ENCODE data around the gene CHKB. TPM values are rescaled to one million over a fixed set of nuclear protein-coding genes. Genes with fewer than 3 reads are reported as not detected.

CHKB gene
- total and polyA plus RNA-seq, 2 donors, result 65.6 to 299 TPM

- no peak overlapping the region for H3K27ac ChIP-seq (ENCODE audit: low read depth in 1 of 2, low read length in 1 of 2)
- no peaks in the 10 kb centered on the region for H3K9me3 ChIP-seq (ENCODE audit: control insufficient read depth in 2 of 2, insufficient read depth in 1 of 2, low read length in 1 of 2)
- H3K4me1 ChIP-seq (ENCODE audit: control insufficient read depth in 2 of 2, insufficient read depth in 2 of 2, low read length in 2 of 2), result peaks cover 7 to 15% of the 10 kb centered on the region in 2 donors
- H3K4me3 ChIP-seq (ENCODE audit: low read length in 2 of 2), result no peak overlapping the region
- H3K27me3 ChIP-seq (ENCODE audit: control insufficient read depth in 2 of 2, insufficient read depth in 1 of 2, low read length in 1 of 2), result peaks cover 0 to 9% of the 10 kb centered on the region in 2 donors
- WGBS, result 97% methylated on average over 8 of the region's 8 CpGs
- DNase-seq (ENCODE audit: low read depth in 6 of 9, low spot score in 9 of 9), result no peak
- H3K36me3 ChIP-seq (ENCODE audit: control insufficient read depth in 2 of 2, insufficient read depth in 2 of 2, low read length in 1 of 2), result peaks cover 3% of the 10 kb centered on the region in 2 donors
Observed at GRCh38 chr22:50585781-50586180, 3.1 kb upstream of the CHKB start.

GRCh38 chr22:50585238-50585637, 2.6 kb upstream of the CHKB start:
- Histone ChIP-seq H3K4me1 (ENCODE audit: control insufficient read depth in 2 of 2, insufficient read depth in 2 of 2, low read length in 2 of 2) (peaks cover 7 to 15% of the 10 kb centered on the region in 2 donors), H3K27ac (ENCODE audit: low read depth in 1 of 2, low read length in 1 of 2) (no peak overlapping the region), H3K9me3 (ENCODE audit: control insufficient read depth in 2 of 2, insufficient read depth in 1 of 2, low read length in 1 of 2) (no peaks in the 10 kb centered on the region), H3K4me3 (ENCODE audit: low read length in 2 of 2) (no peak overlapping the region), H3K27me3 (ENCODE audit: control insufficient read depth in 2 of 2, insufficient read depth in 1 of 2, low read length in 1 of 2) (peaks cover 0 to 6% of the 10 kb centered on the region in 2 donors), H3K36me3 (ENCODE audit: control insufficient read depth in 2 of 2, insufficient read depth in 2 of 2, low read length in 1 of 2) (peaks cover 6 to 7% of the 10 kb centered on the region in 2 donors)
- no peak for DNase-seq (ENCODE audit: low read depth in 6 of 9, low spot score in 9 of 9)
- 96% methylated on average over 3 of the region's 3 CpGs for WGBS

- DNase-seq (ENCODE audit: low read depth in 6 of 9, low spot score in 9 of 9), result no peak
- no peak overlapping the region for H3K4me3 ChIP-seq (ENCODE audit: low read length in 2 of 2)
- 97% methylated on average over 23 of the region's 23 CpGs for WGBS
- H3K36me3 ChIP-seq (ENCODE audit: control insufficient read depth in 2 of 2, insufficient read depth in 2 of 2, low read length in 1 of 2), result peaks cover 7 to 13% of the 10 kb centered on the region in 2 donors
- H3K9me3 ChIP-seq (ENCODE audit: control insufficient read depth in 2 of 2, insufficient read depth in 1 of 2, low read length in 1 of 2), result no peaks in the 10 kb centered on the region
- H3K27ac ChIP-seq (ENCODE audit: low read depth in 1 of 2, low read length in 1 of 2), result no peak overlapping the region
- peaks cover 7 to 15% of the 10 kb centered on the region in 2 donors for H3K4me1 ChIP-seq (ENCODE audit: control insufficient read depth in 2 of 2, insufficient read depth in 2 of 2, low read length in 2 of 2)
- H3K27me3 ChIP-seq (ENCODE audit: control insufficient read depth in 2 of 2, insufficient read depth in 1 of 2, low read length in 1 of 2), result peaks cover 0 to 6% of the 10 kb centered on the region in 2 donors
Observed at GRCh38 chr22:50584106-50585096, 1.8 kb upstream of the CHKB start.

GRCh38 chr22:50583294-50583861, 729 bp upstream of the CHKB start:
- 11% methylated on average over 37 of the region's 37 CpGs for WGBS
- peak in 1 of 9 donors; percentile 4 for DNase-seq (ENCODE audit: low read depth in 6 of 9, low spot score in 9 of 9)
- peaks cover 0 to 15% of the 10 kb centered on the region in 2 donors for H3K27me3 ChIP-seq (ENCODE audit: control insufficient read depth in 2 of 2, insufficient read depth in 1 of 2, low read length in 1 of 2)
- peak overlapping the region; percentile 65 to 80 for H3K4me3 ChIP-seq (ENCODE audit: low read length in 2 of 2)
- H3K27ac ChIP-seq (ENCODE audit: low read depth in 1 of 2, low read length in 1 of 2), result peak overlapping the region in 1 of 2 donors; percentile 57
- H3K36me3 ChIP-seq (ENCODE audit: control insufficient read depth in 2 of 2, insufficient read depth in 2 of 2, low read length in 1 of 2), result peaks cover 12 to 18% of the 10 kb centered on the region in 2 donors
- H3K4me1 ChIP-seq (ENCODE audit: control insufficient read depth in 2 of 2, insufficient read depth in 2 of 2, low read length in 2 of 2), result peaks cover 7 to 16% of the 10 kb centered on the region in 2 donors
- no peaks in the 10 kb centered on the region for H3K9me3 ChIP-seq (ENCODE audit: control insufficient read depth in 2 of 2, insufficient read depth in 1 of 2, low read length in 1 of 2)

- Histone ChIP-seq H3K4me3 (ENCODE audit: low read length in 2 of 2) (peak overlapping the region; percentile 65 to 80), H3K27me3 (ENCODE audit: control insufficient read depth in 2 of 2, insufficient read depth in 1 of 2, low read length in 1 of 2) (peaks cover 0 to 23% of the 10 kb centered on the region in 2 donors), H3K4me1 (ENCODE audit: control insufficient read depth in 2 of 2, insufficient read depth in 2 of 2, low read length in 2 of 2) (peaks cover 7 to 22% of the 10 kb centered on the region in 2 donors), H3K27ac (ENCODE audit: low read depth in 1 of 2, low read length in 1 of 2) (peak overlapping the region; percentile 86 to 97), H3K36me3 (ENCODE audit: control insufficient read depth in 2 of 2, insufficient read depth in 2 of 2, low read length in 1 of 2) (peaks cover 12 to 18% of the 10 kb centered on the region in 2 donors), H3K9me3 (ENCODE audit: control insufficient read depth in 2 of 2, insufficient read depth in 1 of 2, low read length in 1 of 2) (no peaks in the 10 kb centered on the region)
- WGBS, result 8% methylated on average over 39 of the region's 39 CpGs
- peak in 3 of 9 donors; percentile 9 to 28 (median 16) for DNase-seq (ENCODE audit: low read depth in 6 of 9, low spot score in 9 of 9)
Observed at GRCh38 chr22:50581950-50582492, 628 bp downstream of the CHKB start.

GRCh38 chr22:50581031-50581949, 1.4 kb downstream of the CHKB start:
- Histone ChIP-seq H3K27me3 (ENCODE audit: control insufficient read depth in 2 of 2, insufficient read depth in 1 of 2, low read length in 1 of 2) (peaks cover 0 to 29% of the 10 kb centered on the region in 2 donors), H3K4me1 (ENCODE audit: control insufficient read depth in 2 of 2, insufficient read depth in 2 of 2, low read length in 2 of 2) (peaks cover 7 to 22% of the 10 kb centered on the region in 2 donors), H3K36me3 (ENCODE audit: control insufficient read depth in 2 of 2, insufficient read depth in 2 of 2, low read length in 1 of 2) (peaks cover 12 to 18% of the 10 kb centered on the region in 2 donors), H3K27ac (ENCODE audit: low read depth in 1 of 2, low read length in 1 of 2) (no peak overlapping the region), H3K4me3 (ENCODE audit: low read length in 2 of 2) (peak overlapping the region; percentile 65 to 80), H3K9me3 (ENCODE audit: control insufficient read depth in 2 of 2, insufficient read depth in 1 of 2, low read length in 1 of 2) (no peaks in the 10 kb centered on the region)
- no peak for DNase-seq (ENCODE audit: low read depth in 6 of 9, low spot score in 9 of 9)
- WGBS, result 97% methylated on average over 22 of the region's 22 CpGs

GRCh38 chr22:50579752-50580151, 2.9 kb downstream of the CHKB start:
- H3K27ac ChIP-seq (ENCODE audit: low read depth in 1 of 2, low read length in 1 of 2), result no peak overlapping the region
- peaks cover 0 to 29% of the 10 kb centered on the region in 2 donors for H3K27me3 ChIP-seq (ENCODE audit: control insufficient read depth in 2 of 2, insufficient read depth in 1 of 2, low read length in 1 of 2)
- peaks cover 12 to 18% of the 10 kb centered on the region in 2 donors for H3K36me3 ChIP-seq (ENCODE audit: control insufficient read depth in 2 of 2, insufficient read depth in 2 of 2, low read length in 1 of 2)
- H3K4me1 ChIP-seq (ENCODE audit: control insufficient read depth in 2 of 2, insufficient read depth in 2 of 2, low read length in 2 of 2), result peaks cover 7 to 22% of the 10 kb centered on the region in 2 donors
- no peak for DNase-seq (ENCODE audit: low read depth in 6 of 9, low spot score in 9 of 9)
- H3K4me3 ChIP-seq (ENCODE audit: low read length in 2 of 2), result no peak overlapping the region
- H3K9me3 ChIP-seq (ENCODE audit: control insufficient read depth in 2 of 2, insufficient read depth in 1 of 2, low read length in 1 of 2), result no peaks in the 10 kb centered on the region
- over 99% methylated on average over 4 of the region's 4 CpGs for WGBS

- DNase-seq (ENCODE audit: low read depth in 6 of 9, low spot score in 9 of 9), result no peak
- H3K9me3 ChIP-seq (ENCODE audit: control insufficient read depth in 2 of 2, insufficient read depth in 1 of 2, low read length in 1 of 2), result no peaks in the 10 kb centered on the region
- H3K4me3 ChIP-seq (ENCODE audit: low read length in 2 of 2), result no peak overlapping the region
- 96% methylated on average over 8 of the region's 8 CpGs for WGBS
- peaks cover 7 to 22% of the 10 kb centered on the region in 2 donors for H3K4me1 ChIP-seq (ENCODE audit: control insufficient read depth in 2 of 2, insufficient read depth in 2 of 2, low read length in 2 of 2)
- H3K27me3 ChIP-seq (ENCODE audit: control insufficient read depth in 2 of 2, insufficient read depth in 1 of 2, low read length in 1 of 2), result peaks cover 0 to 29% of the 10 kb centered on the region in 2 donors
- H3K27ac ChIP-seq (ENCODE audit: low read depth in 1 of 2, low read length in 1 of 2), result no peak overlapping the region
- peaks cover 12 to 18% of the 10 kb centered on the region in 2 donors for H3K36me3 ChIP-seq (ENCODE audit: control insufficient read depth in 2 of 2, insufficient read depth in 2 of 2, low read length in 1 of 2)
Observed at GRCh38 chr22:50578776-50579310, 3.8 kb downstream of the CHKB start.

Measured in thymus (tissue), 11 donors.